HUDEP-2 (cell line): ENCODE data around the gene PTPA.
A peak's percentile ranks its signal among the peaks of the same experiment; 100 is the strongest.
"Not testable (repeated sequence)": the region's sequence is repeated elsewhere in the genome, so short reads cannot be mapped to it uniquely, and the experiment has no call there.

Source experiments
- DNase-seq, 76 experiments: peaks; one replicate each; lab custom pipeline; 2025; ENCODE audit not compliant: unreplicated experiment in 76 of 76; lab: John Stamatoyannopoulos, UW

Gene PTPA

DNA sequence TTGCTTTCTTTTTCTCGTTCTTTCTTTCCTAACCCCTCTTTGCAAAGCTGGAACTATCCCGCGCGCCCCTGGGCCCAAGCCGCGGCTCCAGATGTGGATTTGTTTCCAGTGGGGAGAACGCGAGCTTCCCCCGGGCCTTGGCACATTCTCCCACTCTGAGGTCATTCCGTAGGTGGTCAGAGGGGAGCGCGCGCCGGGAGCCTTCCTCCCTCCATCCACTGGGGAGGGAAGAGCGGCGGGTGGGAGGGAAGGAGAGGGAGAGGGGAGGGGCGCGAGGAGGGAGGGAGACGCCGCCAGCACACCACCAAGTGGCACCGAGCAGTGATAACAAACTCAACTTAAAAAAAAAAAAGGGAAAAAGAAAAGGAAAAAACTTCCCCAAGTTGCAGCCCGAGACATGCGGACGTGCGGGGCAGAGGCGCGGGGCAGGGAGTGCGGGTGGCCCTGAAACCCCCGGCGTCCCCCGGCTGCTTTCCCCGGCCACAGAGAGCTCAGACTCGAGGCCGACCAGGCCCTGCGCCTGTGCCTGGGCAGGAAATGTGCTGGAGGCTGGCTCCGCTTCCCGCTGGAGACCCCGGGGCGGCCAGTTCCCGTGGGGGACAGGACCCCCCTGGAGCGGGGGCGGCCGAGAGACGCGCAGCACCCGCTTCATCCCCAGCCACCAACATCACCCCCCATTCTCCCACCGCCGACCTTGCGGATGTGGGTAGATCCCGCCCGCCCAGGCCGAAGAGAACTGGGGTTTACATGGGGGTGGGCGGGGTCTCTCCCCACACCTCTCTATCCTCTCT, 63.7 kb downstream of the PTPA start:
- DNase-seq, result peak in 3 of 76 experiments; percentile 5 to 18 (median 16)

GRCh38 chr9:129175515-129175824, 64.3 kb downstream of the PTPA start:
- DNase-seq, result no peak

- DNase-seq, result peak in 7 of 76 experiments; percentile 8 to 42 (median 19)
Observed at GRCh38 chr9:129175825-129176633, 64.8 kb downstream of the PTPA start.

- peak in 2 of 76 experiments; percentile 3 to 23 for DNase-seq
Observed at GRCh38 chr9:129176701-129177442, 65.7 kb downstream of the PTPA start.

GRCh38 chr9:129177443-129177790, 66.2 kb downstream of the PTPA start:
- peak in 3 of 76 experiments; percentile 5 to 41 (median 38) for DNase-seq

GRCh38 chr9:129177791-129178567, 66.8 kb downstream of the PTPA start, which contains the start of gene IER5L:
Gene IER5L, minus strand, starts transcription at chr9:129178261. Its CDS starts 209 bp downstream, at chr9:129178052.
- peak in 73 of 76 experiments; percentile 37 to 91 (median 81) for DNase-seq

DNA sequence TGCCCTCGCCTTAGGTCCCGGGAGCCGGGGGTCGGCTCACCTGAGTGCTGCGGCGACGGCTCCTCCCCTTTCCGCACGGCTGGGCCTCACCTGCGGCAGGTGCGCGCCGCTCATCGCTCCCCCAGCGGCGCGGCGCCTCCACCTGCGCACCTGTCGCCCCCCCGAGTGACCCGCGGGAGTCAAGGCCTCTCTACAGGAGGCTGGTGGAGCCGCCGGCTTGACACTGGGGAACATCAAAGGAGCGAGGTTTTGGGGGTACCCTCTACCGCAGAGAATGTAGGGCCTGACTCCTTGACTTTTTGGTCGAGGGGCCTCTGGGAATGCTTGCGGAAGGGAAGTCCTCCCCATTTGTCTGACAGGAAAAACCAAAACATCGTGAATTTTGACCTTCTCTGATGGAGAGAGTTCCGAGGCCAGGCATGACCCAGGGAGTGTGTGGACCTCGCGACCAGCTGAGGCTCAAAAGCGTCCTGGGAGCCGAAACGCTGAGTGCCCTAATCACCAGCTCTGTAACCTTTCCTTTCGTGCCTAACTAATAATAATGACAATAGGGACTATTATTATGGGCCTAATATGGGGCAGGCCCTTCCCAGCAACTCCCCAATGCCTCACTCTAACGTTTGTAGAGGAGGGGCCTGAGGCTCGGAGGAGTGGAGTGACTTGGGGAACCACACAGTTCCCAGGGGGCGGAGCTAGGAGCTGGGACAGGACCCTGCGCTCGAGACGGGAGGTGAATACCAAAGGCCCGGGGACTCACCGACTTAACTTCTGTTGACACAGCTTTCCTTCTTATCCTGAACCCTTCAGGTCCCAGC, 67.6 kb downstream of the PTPA start:
- DNase-seq, result no peak

GRCh38 chr9:129181246-129181645, 70.0 kb downstream of the PTPA start:
- no peak for DNase-seq

- DNase-seq, result no peak
Observed at GRCh38 chr9:129182122-129182521, 70.9 kb downstream of the PTPA start.

GRCh38 chr9:129182625-129183494, 71.6 kb downstream of the PTPA start:
- DNase-seq, result peak in 17 of 76 experiments; percentile 3 to 38 (median 18)

DNA sequence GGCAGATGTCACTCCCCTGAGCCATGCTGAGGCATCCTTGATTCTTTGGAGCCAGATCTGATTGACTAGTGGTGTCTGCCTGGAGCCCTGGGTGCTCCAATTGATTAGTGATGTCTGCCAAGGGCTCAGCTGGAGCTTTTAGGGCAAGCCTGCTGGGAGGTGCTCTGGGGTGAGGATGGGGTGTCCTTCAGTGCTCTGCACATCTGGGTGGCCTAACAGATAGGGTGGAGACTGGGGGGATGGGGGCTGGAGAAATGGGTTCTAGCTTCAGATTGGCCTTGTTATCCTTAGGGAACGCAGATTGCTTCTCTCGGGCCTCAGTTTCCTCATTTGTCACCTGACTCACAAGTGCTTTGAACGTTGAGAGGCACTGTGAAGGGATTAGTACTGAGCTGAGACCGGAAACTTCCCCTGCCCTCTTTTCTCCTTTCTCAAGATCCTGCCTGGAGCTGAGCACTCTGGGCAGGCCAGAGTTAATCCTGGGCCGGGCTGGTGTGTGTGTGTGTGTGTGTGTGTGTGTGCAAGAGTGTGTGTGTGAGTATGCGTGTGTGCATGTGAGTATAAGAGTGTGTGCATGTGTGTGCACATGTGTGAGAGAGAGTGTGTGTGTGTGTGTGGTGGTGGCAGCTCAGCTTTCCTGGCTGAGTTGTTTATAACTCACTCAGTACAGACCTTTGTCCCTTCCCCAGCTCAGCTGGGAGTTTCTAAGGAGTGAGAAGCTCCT, 72.4 kb downstream of the PTPA start:
- peak in 2 of 76 experiments; percentile 1 to 12 for DNase-seq

- DNase-seq, result no peak
Observed at GRCh38 chr9:129184219-129184524, 73.0 kb downstream of the PTPA start.

DNA sequence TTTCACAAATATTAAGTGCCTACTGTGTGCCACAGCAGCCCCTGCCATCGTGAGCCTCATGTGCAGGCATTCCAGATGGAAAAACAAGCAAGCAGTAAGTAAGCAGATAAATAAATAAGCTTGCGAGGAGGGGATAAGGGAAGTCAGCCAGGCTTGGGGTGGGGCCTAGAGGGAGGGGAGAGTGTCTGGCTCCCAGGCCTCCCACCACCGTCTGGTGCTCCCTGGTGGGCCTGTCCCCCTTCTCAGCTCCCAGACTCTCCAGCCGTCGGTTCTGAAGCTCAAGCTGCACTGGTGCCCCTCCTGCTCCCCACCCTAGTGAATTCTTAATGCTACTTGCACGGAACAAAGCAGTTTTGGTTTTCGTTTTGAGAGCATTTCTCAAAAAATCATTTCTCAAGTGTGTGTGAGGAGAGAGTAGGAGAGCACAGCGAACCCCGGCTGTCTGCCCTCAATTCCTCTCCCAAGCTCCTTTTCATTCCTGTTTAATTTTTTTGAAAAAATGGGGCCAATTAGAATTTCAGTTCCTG, 73.4 kb downstream of the PTPA start:
- DNase-seq, result no peak

DNA sequence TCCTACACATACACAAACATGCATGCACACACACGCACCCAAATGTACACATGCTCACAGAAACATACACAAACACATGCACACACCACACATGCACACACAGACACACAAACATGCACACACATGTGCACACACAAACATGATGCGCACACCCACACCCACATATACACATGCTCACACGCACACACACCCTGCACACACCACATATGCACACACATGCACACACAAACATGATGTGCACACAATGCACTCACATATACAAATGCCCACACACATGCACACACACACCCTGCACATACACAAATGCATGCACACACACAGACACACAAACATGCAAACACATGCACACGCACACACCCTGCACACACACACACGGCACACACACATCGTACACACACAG, 74.2 kb downstream of the PTPA start:
- no peak for DNase-seq

GRCh38 chr9:129185991-129186390, 74.8 kb downstream of the PTPA start:
- DNase-seq, result peak in 1 of 76 experiments; percentile 28

DNA sequence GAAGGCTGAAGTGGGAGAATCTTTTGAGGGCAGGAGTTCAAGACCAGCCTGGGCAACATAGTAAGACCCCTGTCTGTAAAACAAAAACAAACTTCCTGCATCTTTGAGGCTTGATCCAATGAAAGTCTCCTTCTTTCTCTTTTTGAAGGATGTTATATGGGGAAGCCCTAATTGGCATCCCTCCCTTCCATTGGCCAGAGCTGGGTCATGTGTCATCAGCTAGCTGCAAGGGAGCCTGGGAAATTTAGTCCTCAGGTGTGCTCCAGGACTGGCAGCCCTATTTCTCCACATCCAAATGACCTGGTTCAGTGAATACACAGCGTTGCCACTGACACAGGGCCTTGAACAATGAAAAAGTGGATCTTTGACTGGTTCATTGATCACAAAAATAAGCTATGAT, 75.8 kb downstream of the PTPA start:
- no peak for DNase-seq

DNA sequence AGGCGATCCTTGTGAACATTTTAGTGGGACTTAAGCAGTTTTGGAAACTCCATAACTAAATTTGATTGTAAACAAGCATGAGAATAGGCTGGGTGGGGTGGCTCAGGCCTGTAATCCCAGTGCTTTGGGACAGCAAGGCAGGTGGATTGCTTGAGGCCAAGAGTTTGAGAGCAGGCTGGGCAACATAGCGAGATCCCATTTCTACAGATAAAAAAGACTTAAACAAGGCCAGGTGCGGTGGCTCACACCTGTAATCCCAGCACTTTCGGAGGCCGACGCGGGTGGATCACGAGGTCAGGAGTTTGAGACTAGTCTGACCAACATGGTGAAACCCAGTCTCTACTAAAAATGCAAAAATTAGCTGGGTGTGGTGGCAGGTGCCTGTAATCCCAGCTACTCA, 78.8 kb downstream of the PTPA start:
- not testable (repeated sequence) for DNase-seq

GRCh38 chr9:129191234-129191633, 80.0 kb downstream of the PTPA start:
- DNase-seq, result no peak
